HG02884 (cell line): Measurements from ENCODE around the gene ZMAT5.
A peak's percentile ranks its signal among the peaks of the same experiment; 100 is the strongest.

Experiments used
- ATAC-seq: cut with Tn5 transposase; IDR thresholded peaks from one replicate; pipeline ENCODE4 v1.9.1; 2021; ENCODE audit warnings: mild to moderate bottlenecking, moderate library complexity; ENCODE audit not compliant: unreplicated experiment

Gene ZMAT5

DNA sequence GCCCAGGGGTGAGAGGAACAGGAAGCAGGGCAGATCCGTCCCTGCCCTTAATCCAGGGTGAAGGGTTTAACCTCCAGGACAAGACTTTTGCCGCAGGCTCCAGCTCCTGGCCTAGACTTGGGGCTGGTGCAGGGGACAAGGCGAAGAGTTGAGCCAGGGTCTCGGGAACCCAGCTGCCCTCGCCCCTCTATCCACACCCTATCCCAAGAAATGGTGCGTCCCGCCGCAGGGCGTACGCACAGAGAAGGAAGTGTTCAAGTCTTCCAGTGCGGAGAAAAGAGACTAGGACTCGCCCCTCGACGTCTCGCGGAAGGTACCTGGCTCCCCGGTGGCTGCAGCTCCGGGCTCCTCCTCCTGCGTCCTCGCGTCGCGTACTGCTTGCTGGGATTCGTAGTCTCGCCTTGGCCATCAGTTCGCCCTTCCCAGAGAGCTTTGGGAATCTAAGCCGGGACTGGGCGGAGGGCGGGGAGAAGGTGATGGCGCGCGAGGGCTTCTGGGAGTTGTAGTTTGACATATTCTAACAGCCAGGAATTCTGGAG is at the start of gene ZMAT5:
ZMAT5 (minus strand) TSS at position 376 of the 539 bp plus-strand sequence. CDS start 18,463 bp downstream, outside the sequence.
- peak; percentile 78 for ATAC-seq

DNA sequence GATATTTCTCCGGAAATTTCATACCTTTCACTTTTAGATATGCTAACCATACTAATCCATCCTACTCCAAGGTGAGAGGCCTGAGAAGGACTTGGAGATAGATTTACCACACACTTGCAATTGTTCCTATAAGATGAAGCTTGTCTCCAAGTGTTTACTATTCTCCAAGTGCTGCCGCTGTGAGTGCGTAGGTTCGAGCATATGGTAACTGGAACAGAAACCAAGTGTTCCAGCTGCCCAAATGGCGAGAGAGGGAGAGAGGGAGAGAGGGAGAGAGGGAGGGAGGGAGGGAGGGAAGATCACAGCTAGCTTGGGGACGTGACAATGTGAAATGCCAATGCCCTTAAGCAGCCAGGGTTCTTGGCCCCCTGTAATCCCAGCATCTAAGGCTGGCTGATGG is 49.7 kb upstream of the ZMAT5 start:
- ATAC-seq: no peak

GRCh38 chr22:29816128-29816527 is 49.3 kb upstream of the ZMAT5 start:
- no peak for ATAC-seq

GRCh38 chr22:29815580-29815979 is 48.8 kb upstream of the ZMAT5 start:
- ATAC-seq: no peak

DNA sequence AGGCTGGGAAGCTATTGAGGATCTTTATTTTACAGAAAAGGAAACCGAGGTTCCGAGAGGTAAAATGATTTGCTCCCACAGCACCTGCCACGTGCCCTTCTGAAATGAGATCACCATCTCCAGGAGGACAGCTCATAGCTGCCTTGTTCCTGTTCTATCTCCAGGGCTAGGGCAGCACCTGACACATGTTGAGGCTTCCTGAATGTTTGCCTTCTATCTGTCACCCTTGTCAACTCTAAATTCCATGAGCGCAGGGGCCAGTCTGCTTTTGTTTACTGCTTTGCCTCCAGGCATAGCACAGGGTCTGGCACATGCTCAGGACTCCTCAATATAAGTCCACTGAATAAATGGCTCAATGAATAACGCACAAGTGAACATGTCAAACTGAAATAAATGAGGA is 47.2 kb upstream of the ZMAT5 start:
- no peak for ATAC-seq

GRCh38 chr22:29813563-29813962 is 46.8 kb upstream of the ZMAT5 start:
- no peak for ATAC-seq

DNA sequence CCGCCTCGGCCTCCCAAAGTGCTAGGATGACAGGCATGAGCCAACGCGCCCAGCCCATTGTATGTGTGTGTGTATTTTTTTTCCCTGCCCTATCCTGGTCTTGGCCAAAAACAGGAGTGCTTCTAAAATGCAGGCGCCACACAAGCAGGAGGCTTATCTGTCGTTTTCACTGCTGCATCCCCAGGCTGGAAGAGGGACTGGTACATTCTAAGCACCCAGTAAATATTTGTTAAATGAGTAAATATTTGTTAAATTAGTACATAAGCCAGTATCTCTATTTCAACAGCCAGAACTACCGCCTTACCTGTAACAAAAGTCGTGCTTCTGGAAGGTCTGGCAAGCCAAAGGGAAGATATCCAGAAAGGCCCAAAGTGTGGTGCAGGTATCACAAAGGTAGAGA is 46.3 kb upstream of the ZMAT5 start:
- ATAC-seq: no peak

GRCh38 chr22:29811377-29811776 is 44.6 kb upstream of the ZMAT5 start:
- ATAC-seq: no peak

- no peak for ATAC-seq
Measured at GRCh38 chr22:29810216-29810615, 43.4 kb upstream of the ZMAT5 start.

DNA sequence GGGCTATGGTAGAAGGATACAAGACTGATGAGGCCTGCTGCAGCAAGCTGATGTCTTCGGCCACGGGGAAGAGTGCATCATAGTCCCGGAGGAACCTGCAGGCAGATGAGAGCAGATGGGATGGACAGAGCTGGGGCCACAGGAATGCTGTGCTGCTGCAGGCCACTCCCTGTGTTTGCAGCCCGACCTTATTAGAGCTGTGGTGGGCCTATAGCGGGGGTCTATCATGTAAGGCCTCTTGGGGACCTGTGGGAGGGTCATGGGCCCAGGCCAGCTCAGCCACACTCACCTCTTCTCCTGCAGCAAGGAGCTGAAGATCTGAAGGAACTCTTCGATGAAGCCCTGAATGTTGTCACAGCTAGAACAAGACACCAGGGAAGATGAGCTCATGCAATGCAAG is 39.4 kb upstream of the ZMAT5 start:
- ATAC-seq: no peak

DNA sequence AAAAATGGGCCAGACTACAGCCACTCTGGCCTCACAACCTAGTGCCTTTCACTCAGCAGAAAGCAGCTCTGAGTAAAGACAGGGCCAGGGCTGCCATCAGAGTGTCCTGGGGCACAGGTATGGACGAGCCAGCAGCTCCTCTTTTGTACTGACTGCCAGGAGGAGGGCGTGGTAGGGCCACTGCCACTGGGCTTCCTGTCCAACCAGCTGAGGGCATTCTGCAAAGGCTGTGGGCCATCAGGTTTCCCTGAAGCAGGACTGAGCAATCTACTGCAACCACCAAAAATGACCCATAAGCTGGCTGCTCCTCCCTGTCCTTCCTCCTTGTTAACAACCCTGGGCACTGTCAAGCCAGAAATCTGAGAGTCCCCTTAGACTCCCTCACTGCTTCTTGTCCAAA is 38.2 kb upstream of the ZMAT5 start:
- no peak for ATAC-seq

DNA sequence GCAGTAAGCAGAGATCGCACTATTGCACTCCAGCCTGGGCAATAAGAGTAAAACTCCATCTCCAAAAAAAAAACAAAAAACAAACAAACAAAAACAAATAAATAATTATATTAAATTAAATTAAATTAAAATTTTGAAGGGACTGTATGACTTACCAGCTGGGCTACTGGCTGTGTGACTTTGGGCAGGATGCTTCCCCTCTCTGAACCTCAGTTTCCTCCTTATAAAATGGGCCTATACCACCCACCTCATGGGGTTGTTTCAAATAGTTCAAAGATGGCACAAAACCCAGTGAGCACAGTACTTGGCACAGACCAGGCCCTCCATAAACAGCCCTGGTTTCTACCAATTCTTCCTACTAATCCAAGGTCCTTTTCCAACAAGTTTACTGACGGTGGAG is 36.4 kb upstream of the ZMAT5 start:
- no peak for ATAC-seq

- no peak for ATAC-seq
Measured at GRCh38 chr22:29801796-29802195, 35.0 kb upstream of the ZMAT5 start.

- ATAC-seq: no peak
Measured at GRCh38 chr22:29801153-29801552, 34.3 kb upstream of the ZMAT5 start.

GRCh38 chr22:29799217-29799680 is 32.4 kb upstream of the ZMAT5 start:
- ATAC-seq: no peak

DNA sequence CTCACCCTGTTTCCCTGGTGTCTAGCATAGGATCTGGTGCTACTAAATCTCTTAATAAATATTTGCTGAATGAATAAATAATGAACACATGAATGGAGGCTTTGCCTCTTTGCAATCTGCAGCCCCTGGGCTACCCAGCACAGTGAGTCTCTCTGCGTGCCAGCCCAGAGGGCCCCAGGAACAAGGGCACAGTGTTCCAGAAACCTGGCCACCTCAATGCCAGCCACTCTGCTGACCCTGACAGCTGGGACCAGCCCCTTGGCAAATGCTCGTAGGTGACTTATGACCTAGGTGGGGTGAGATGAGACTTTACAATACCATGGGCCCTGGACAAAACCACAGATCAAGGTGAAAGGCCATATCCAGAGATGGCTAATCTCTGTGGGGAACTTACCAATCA is 32.0 kb upstream of the ZMAT5 start:
- ATAC-seq: no peak

DNA sequence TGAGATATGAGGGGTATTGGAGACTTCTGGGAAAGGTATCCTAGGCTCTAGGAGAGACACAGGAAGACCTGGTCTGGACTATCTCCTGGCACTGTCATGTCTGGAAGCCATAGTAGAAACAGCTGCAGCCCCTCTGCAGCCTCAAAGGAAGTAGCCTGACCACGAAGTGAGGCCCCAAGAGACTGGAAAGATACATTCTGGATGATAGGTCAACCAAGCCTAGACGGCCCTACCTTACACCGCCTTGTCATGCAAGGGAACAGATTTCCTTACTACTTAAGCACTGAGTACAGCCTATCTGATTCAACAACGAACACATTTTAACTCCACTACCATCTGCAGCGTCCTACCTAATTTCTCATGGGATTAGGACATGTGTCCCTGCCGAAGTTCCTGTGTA is 31.5 kb upstream of the ZMAT5 start:
- no peak for ATAC-seq

DNA sequence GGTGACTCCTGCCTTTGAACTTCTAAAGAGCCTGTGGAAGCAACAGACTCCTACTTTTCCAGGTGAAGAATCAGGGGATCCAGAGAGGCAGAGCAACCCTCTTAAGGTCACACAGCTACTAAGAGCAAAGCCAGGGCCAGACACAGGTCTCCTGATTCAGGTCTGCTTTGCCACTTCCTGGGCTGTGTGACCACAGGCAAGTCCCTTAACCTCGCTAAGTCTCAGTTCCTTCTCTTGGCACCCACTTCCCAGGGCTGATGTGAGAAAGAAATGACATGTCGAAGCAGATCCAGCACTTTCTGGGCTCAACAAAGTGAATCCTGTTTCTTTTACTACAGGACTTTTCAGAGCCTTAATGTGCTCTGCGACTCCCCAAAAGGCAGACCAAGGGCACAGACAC is 30.5 kb upstream of the ZMAT5 start:
- no peak for ATAC-seq

GRCh38 chr22:29795663-29796062 is 28.9 kb upstream of the ZMAT5 start:
- ATAC-seq: no peak

- no peak for ATAC-seq
Measured at GRCh38 chr22:29793396-29793795, 26.6 kb upstream of the ZMAT5 start.

- ATAC-seq: no peak
Measured at GRCh38 chr22:29790061-29790460, 23.3 kb upstream of the ZMAT5 start.

DNA sequence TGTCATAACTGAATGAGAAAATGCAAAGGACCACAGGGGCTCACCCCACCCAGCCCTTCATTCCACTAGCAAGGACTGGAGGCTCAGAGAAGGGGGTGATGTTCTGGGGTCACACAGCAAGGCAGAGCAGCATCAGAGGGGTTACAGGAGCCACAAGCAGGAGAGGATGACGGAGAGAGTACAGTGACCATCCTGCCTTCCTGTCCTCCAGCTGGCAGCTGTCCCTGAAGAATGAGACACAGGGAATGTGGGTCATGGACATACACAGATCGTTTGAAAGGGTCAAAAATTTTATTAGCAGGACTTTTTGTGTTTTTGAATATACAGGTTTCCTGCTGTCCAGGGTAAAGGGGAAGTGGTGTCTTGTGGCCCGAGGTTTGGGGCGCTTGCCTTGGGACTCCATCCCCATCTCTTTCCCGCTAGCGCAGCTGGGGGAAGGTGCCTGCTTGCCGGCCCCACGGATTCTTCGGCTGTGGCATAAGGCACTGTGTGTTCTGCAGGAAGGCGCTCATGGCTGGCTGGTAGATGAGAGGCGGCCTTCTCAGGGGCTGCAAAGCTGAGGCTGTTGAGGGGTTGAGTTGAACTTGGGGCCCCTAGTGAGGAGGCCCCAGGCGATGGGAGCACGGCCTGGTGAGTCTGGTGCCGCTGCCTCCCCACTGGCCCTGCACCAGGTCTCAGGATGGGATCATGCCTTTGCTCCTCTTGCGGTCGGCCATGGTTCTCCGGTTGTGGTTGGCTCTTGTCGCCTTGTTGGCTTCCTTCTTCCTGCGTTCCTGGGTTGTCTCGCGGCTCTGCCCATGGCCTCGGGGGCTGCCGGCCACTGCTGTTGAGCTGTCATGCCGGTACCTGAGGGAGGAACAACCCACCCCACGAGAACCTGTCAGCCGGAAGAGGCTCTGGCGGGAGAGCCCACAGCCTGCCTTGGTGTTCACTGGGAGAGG is 21.8 kb upstream of the ZMAT5 start:
- ATAC-seq: no peak
